ENCODE results near the gene DENND5B. TPM values are rescaled to one million over a fixed set of nuclear protein-coding genes. Genes with fewer than 3 reads are reported as not detected.

Gene DENND5B
- total and polyA plus RNA-seq, 2 of the 4 experiments (the other 2 are of a cell fraction): 5.5 to 13.4 TPM

DNA sequence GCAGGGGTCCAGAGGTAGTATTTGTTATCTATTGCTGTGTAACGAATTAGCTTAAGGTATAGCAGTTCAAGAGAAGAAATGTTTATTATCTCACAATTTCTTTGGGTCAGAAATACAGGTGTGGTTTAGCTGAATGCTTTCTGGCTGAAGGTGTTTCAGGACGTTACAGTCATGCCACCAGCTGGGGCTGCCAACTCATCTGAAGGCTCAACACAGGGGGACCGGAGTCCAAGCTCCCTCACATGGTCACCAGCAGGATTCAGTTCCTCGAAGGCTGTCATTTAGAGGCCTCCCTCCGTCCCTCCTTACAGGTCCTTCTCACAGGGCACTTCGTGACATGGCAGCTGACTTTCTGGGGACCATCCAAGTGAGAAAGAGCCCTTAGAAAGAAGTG, 227.5 kb downstream of the DENND5B start:
- intact Hi-C loops (cut with micrococcal nuclease) (no loop called here), in situ Hi-C loops (cut with MboI; ENCODE audit: low sequenced_read_pairs) (no loop called here), dilution Hi-C loops (cut with HindIII; ENCODE audit: low sequenced_read_pairs, unreplicated experiment) (no loop called here)
- Histone ChIP-seq H3K9me1 (ENCODE audit: insufficient read depth, low read length) (0 out of 2 replicates have a peak, but pooled peaks cover under 1% of the 10 kb centered on the region), H4K20me1 (ENCODE audit: insufficient read depth, low read length) (no peaks in the 10 kb centered on the region), H2BK5ac (ENCODE audit: low read depth, low read length, poor library complexity, severe bottlenecking) (no peak overlapping the region), H3K79me1 (ENCODE audit: low read depth in 1 of 2, low read length in 2 of 2) (no peaks in the 10 kb centered on the region), H3K14ac (replicated peaks; ENCODE audit: low read depth, low read length) (no peak overlapping the region), H3K18ac (ENCODE audit: low read depth, low read length) (no peak overlapping the region), H2AK5ac (ENCODE audit: low read depth, low read length) (no peak overlapping the region), H2AFZ (replicated peaks; ENCODE audit: low read length, poor library complexity) (no peak overlapping the region), H2AK9ac (replicated peaks; ENCODE audit: low read depth, low read length, poor library complexity) (no peak overlapping the region), H3K56ac (ENCODE audit: extremely low read depth, insufficient read depth, low read length) (no peak overlapping the region), H4K91ac (ENCODE audit: insufficient read depth, low read depth, low read length) (no peak overlapping the region), H3K4ac (ENCODE audit: low read depth, low read length) (no peak overlapping the region), H3K9ac (ENCODE audit: low read depth, low read length) (no peak overlapping the region), H3K4me3 (ENCODE audit: insufficient read depth, low read depth, low read length) (no peak overlapping the region), H3K4me2 (ENCODE audit: low read depth, low read length) (no peak overlapping the region), H2BK20ac (ENCODE audit: low read depth, low read length) (no peak overlapping the region), H3K4me1 (ENCODE audit: control insufficient read depth, insufficient read depth, low read length) (peaks cover 2% of the 10 kb centered on the region; the same call in 1 of the 2 replicates), H3K27me3 (ENCODE audit: control insufficient read depth, insufficient read depth, low read length) (no peaks in the 10 kb centered on the region), H2BK15ac (ENCODE audit: low read depth, low read length) (no peak overlapping the region), H3K36me3 (ENCODE audit: control insufficient read depth, insufficient read depth, low read length) (no peaks in the 10 kb centered on the region), H3K23ac (ENCODE audit: low read depth, low read length) (no peak overlapping the region), H3K9me3 (ENCODE audit: control insufficient read depth, insufficient read depth, low read length) (no peaks in the 10 kb centered on the region), H3K27ac (ENCODE audit: insufficient read depth, low read length) (no peak overlapping the region), H2BK120ac (ENCODE audit: low read depth, low read length) (no peak overlapping the region), H4K8ac (ENCODE audit: low read depth in 2 of 2, low read length in 2 of 2) (no peak overlapping the region), H4K5ac (ENCODE audit: low read depth, low read length) (no peak overlapping the region)
- no peak for DNase-seq
- WGBS, 2 experiments (ENCODE audit: extremely low coverage in 2 of 2, insufficient read length in 1 of 2): 20% methylated on average over 2 of the region's 6 CpGs; no CpG with 5 or more reads in 1 of the 2 experiments
- ATAC-seq (ENCODE audit: low read depth): no peak
- ChIA-PET CTCF (no interaction called here), POLR2A (ENCODE audit: unreplicated experiment) (no interaction called here)
- no peak for TF ChIP-seq POLR2A (IDR thresholded peaks at IDR 0.05; ENCODE audit: low read depth, low read length)
- TF ChIP-seq MAZ (IDR thresholded peaks at IDR 0.05; ENCODE audit: borderline replicate concordance, low read depth, low read length): no peak
- no TSS peak for BruUV-seq (replicated peaks)

All from IMR-90 (cell line).